Measurements from ENCODE around the gene RNASEL. TPM values are rescaled to one million over a fixed set of nuclear protein-coding genes. Genes with fewer than 3 reads are reported as not detected.
A peak's percentile ranks its signal among the peaks of the same experiment; 100 is the strongest.

RNASEL gene
- total and polyA plus RNA-seq, 2 of the 4 experiments (the other 2 are of a cell fraction) = 2.5 to 6.5 TPM

DNA sequence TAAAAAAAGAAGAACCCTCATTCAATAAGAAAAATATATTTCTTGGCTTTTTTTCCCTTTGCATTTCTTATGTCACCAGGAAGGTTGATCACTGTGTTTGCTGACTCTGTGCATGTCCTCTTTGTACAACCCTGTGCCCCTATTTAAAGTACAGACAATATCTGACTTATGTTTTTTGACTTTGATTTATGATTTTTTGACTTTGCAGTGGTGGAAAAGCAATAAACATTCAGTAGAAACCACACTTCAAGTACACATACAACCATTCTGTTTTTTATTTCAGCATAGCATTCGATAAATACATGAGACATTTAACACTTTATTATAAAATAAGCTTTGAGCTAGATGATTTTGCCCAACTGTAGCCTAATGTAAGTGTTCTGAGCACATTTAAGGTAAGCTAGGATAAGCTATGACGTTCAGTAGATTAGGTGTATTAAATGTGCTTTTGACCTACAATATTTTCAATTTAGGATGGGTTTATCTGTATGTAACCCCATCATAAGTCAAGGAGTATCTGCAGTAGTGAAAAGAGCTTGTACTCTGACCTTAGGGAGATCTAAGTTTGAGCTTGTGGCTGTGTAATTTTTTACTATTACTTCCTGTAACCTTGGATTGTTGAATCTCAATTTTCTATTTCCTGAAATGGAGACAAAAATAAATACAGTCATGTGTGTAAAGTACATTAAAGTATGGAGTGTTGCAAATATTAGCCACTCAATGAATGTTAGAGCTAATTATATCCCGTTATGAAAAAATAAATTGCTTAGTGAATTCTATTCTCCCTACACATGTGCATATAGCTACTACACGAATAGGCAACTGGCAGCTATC, 1.2 kb downstream of the RNASEL start:
- Histone ChIP-seq H2BK15ac (ENCODE audit: low read depth, low read length) (no peak overlapping the region), H3K9me3 (ENCODE audit: control insufficient read depth, insufficient read depth, low read length) (no peaks in the 10 kb centered on the region), H4K8ac (ENCODE audit: low read depth in 2 of 2, low read length in 2 of 2) (peak overlapping the region; percentile 84 to 92; a peak in 2 of 4 replicates), H3K27ac (ENCODE audit: insufficient read depth, low read length) (no peak overlapping the region), H2BK120ac (ENCODE audit: low read depth, low read length) (no peak overlapping the region), H3K4ac (ENCODE audit: low read depth, low read length) (no peak overlapping the region; the same call in 1 of the 2 replicates), H4K5ac (ENCODE audit: low read depth, low read length) (peak overlapping the region; percentile 14; the same call in 1 of the 2 replicates), H3K23ac (ENCODE audit: low read depth, low read length) (no peak overlapping the region), H3K14ac (replicated peaks; ENCODE audit: low read depth, low read length) (peak overlapping the region; percentile 80; the same call in 1 of the 2 replicates), H2AK5ac (ENCODE audit: low read depth, low read length) (no peak overlapping the region), H3K27me3 (ENCODE audit: control insufficient read depth, insufficient read depth, low read length) (peaks cover 2% of the 10 kb centered on the region; the same call in 1 of the 2 replicates), H3K4me2 (ENCODE audit: low read depth, low read length) (peak overlapping the region; percentile 43; the same call in 1 of the 2 replicates), H2BK20ac (ENCODE audit: low read depth, low read length) (no peak overlapping the region), H2AK9ac (replicated peaks; ENCODE audit: low read depth, low read length, poor library complexity) (no peak overlapping the region), H2BK5ac (ENCODE audit: low read depth, low read length, poor library complexity, severe bottlenecking) (no peak overlapping the region), H3K18ac (ENCODE audit: low read depth, low read length) (no peak overlapping the region), H3K36me3 (ENCODE audit: control insufficient read depth, insufficient read depth, low read length) (peaks cover 3% of the 10 kb centered on the region; the same call in 1 of the 2 replicates), H3K56ac (ENCODE audit: extremely low read depth, insufficient read depth, low read length) (no peak overlapping the region), H3K79me1 (ENCODE audit: low read depth in 1 of 2, low read length in 2 of 2) (no peaks in the 10 kb centered on the region), H3K4me3 (ENCODE audit: insufficient read depth, low read depth, low read length) (peak overlapping the region; percentile 54), H4K91ac (ENCODE audit: insufficient read depth, low read depth, low read length) (no peak overlapping the region), H3K9ac (ENCODE audit: low read depth, low read length) (peak overlapping the region; percentile 73; the same call in 1 of the 2 replicates), H3K9me1 (ENCODE audit: insufficient read depth, low read length) (no peaks in the 10 kb centered on the region), H3K4me1 (ENCODE audit: control insufficient read depth, insufficient read depth, low read length) (no peaks in the 10 kb centered on the region), H2AFZ (replicated peaks; ENCODE audit: low read length, poor library complexity) (no peak overlapping the region), H4K20me1 (ENCODE audit: insufficient read depth, low read length) (no peaks in the 10 kb centered on the region)
- dilution Hi-C loops (cut with HindIII; ENCODE audit: low sequenced_read_pairs, unreplicated experiment) = no loop called here
- no peak for DNase-seq
- in situ Hi-C loops (cut with MboI; ENCODE audit: low sequenced_read_pairs) = no loop called here
- no TSS peak for BruUV-seq (replicated peaks)
- CTCF ChIA-PET = interaction anchor here (1.2 kb wide), 1 partner anchor 197 kb away, joined by 3 read pairs; no protein-coding TSS in a partner anchor
- WGBS, 2 experiments (ENCODE audit: extremely low coverage in 2 of 2, insufficient read length in 1 of 2) = 80% methylated on average over 1 of the region's 4 CpGs; no CpG with 5 or more reads in 1 of the 2 experiments
- no peak for ATAC-seq (ENCODE audit: low read depth)
- intact Hi-C loops (cut with micrococcal nuclease) = no loop called here
- POLR2A ChIA-PET (ENCODE audit: unreplicated experiment) = no interaction called here
- TF ChIP-seq RCOR1 (IDR thresholded peaks at IDR 0.05; ENCODE audit: insufficient replicate concordance, low read length) (no peak), RFX5 (IDR thresholded peaks at IDR 0.05; ENCODE audit: low read depth, low read length) (no peak), BHLHE40 (IDR thresholded peaks at IDR 0.05; ENCODE audit: low read depth, low read length) (no peak), USF2 (IDR thresholded peaks at IDR 0.05; ENCODE audit: low read depth, low read length) (no peak), MXI1 (IDR thresholded peaks at IDR 0.05; ENCODE audit: borderline replicate concordance, low read depth, low read length) (no peak)
